Lung microvascular endothelial cell (primary cell): ENCODE results near the gene TCP11. TPM values are rescaled to one million over a fixed set of nuclear protein-coding genes. Genes with fewer than 3 reads are reported as not detected.

Experiments
- total RNA-seq: library from RNA; depleted of rRNA; stranded (reverse); fragments of >200 nt; gene quantifications from 2 replicates; pipeline ENCODE4 v1.2.1, GENCODE V29; 2014

Gene TCP11
- total RNA-seq, 1 donor from 2014 or later = not detected

Other genes starting within 250 kb of the TCP11 start
- 0.60 and 0.87 TPM in 2 replicates for gene SCUBE3, start 72.6 kb upstream of the TCP11 start, total RNA-seq
- 15.9 and 21.0 TPM in 2 replicates for gene ZNF76, start 118.4 kb upstream of the TCP11 start, total RNA-seq
- 0.20 and 0.65 TPM in 2 replicates for gene DEF6, start 156.5 kb upstream of the TCP11 start, total RNA-seq
- 5.4 and 9.5 TPM in 2 replicates for gene PPARD, start 201.2 kb upstream of the TCP11 start, total RNA-seq